PC-3 (cell line): ENCODE data around the gene CHST11. TPM values are rescaled to one million over a fixed set of nuclear protein-coding genes. Genes with fewer than 3 reads are reported as not detected.

Experiments
- ATAC-seq: fragments of 200-7000 bp; cut with Tn5 transposase; 2 replicates; pipeline ENCODE4 v1.9.1; 2020; ENCODE audit warnings: mild to moderate bottlenecking, moderate library complexity
- BruUV-seq: library from RNA; stranded (reverse); fragments of 400-500 nt; replicated peaks from 2 replicates; lab custom pipeline; 2021; lab: Mats Ljungman, UMichigan
- CTCF ChIA-PET: fragments of 300-600 bp; sonication (Branson Sonifier 250); formaldehyde crosslinking; loops from one replicate; lab custom pipeline; 2022; ENCODE audit warnings: antibody characterized with exemption; lab: Charles Lee
- POLR2A ChIA-PET: fragments of 300-600 bp; sonication (Branson Sonifier 250); formaldehyde crosslinking; loops from one replicate; lab custom pipeline; 2022; ENCODE audit warnings: antibody characterized with exemption; ENCODE audit not compliant: unreplicated experiment; lab: Charles Lee
- DNase-seq: peaks from one replicate; pipeline ENCODE4 v3.0.0-alpha.2; 2015
- H2AFZ ChIP-seq: fragments of 300-600 bp; sonication (generic); 2 replicates; pipeline ENCODE4 v1.6.0; 2016; ENCODE audit warnings: antibody characterized with exemption, low read length
- H3F3A ChIP-seq: fragments of 300-600 bp; sonication (generic); one replicate; pipeline ENCODE4 v1.6.0; 2017; ENCODE audit warnings: antibody characterized with exemption, low read length, control low read depth, mild to moderate bottlenecking; ENCODE audit not compliant: unreplicated experiment
- H3K27ac ChIP-seq: fragments of 300-600 bp; sonication (generic); 2 replicates; pipeline ENCODE4 v1.5.1; 2016; ENCODE audit warnings: mild to moderate bottlenecking, low read length
- H3K27me3 ChIP-seq: fragments of 300-600 bp; sonication (generic); 2 replicates; pipeline ENCODE4 v1.6.1; 2016; ENCODE audit warnings: low read length, mixed read lengths
- H3K36me3 ChIP-seq: fragments of 300-600 bp; sonication (generic); 2 replicates; pipeline ENCODE4 v1.6.1; 2016; ENCODE audit warnings: low read depth, mixed run types, low read length, mixed read lengths
- H3K4me1 ChIP-seq: fragments of 300-600 bp; sonication (generic); 2 replicates; pipeline ENCODE4 v1.5.1; 2016; ENCODE audit warnings: low read length; ENCODE audit not compliant: insufficient read depth
- H3K4me2 ChIP-seq: fragments of 300-600 bp; sonication (generic); 2 replicates; pipeline ENCODE4 v1.6.0; 2016; ENCODE audit warnings: low read length
- H3K4me3 ChIP-seq: fragments of 300-600 bp; sonication (generic); 2 replicates; pipeline ENCODE4 v1.5.1; 2016; ENCODE audit warnings: mild to moderate bottlenecking, low read length, mixed read lengths
- H3K79me2 ChIP-seq: fragments of 300-600 bp; sonication (generic); 2 replicates; pipeline ENCODE4 v1.6.1; 2017; ENCODE audit warnings: low read length, mixed read lengths
- H3K9ac ChIP-seq: fragments of 300-600 bp; sonication (generic); 2 replicates; pipeline ENCODE4 v1.6.0; 2016; ENCODE audit warnings: mild to moderate bottlenecking, low read length
- H3K9me2 ChIP-seq: fragments of 300-600 bp; sonication (generic); replicated peaks from 2 replicates; pipeline ENCODE4 v1.6.1; 2016; ENCODE audit warnings: mixed run types, low read length, mixed read lengths
- H3K9me3 ChIP-seq: fragments of 300-600 bp; sonication (generic); 2 replicates; pipeline ENCODE4 v1.6.1; 2016; ENCODE audit warnings: low read length, mixed read lengths
- H4K20me1 ChIP-seq: fragments of 300-600 bp; sonication (generic); 2 replicates; pipeline ENCODE4 v1.6.1; 2016; ENCODE audit warnings: low read length, mixed read lengths
- EZH2 ChIP-seq: fragments of 300-600 bp; sonication (generic); IDR thresholded peaks from one replicate; pipeline ENCODE4 v1.6.1; 2017; ENCODE audit warnings: antibody characterized with exemption, mild to moderate bottlenecking, low read length; ENCODE audit not compliant: unreplicated experiment
- EZH2phosphoT487 ChIP-seq: fragments of 300-600 bp; sonication (generic); IDR thresholded peaks from 2 replicates; pipeline ENCODE4 v1.6.1; 2018; ENCODE audit warnings: mild to moderate bottlenecking, antibody characterized with exemption, low read length, borderline replicate concordance
- intact Hi-C: fragments of 100-400 bp; cut with micrococcal nuclease; formaldehyde crosslinking; loops from 2 replicates; pipeline ENCODE4 v1.9.0; 2023
- total RNA-seq: library from RNA; depleted of rRNA; stranded (reverse); fragments of >200 nt; gene quantifications from 2 replicates; pipeline ENCODE4 v1.2.3, GENCODE V29; 2014
- TF ChIP-seq, protein P1 (sequence below): fragments of 300-600 bp; sonication (generic); conservative IDR thresholded peaks from 2 replicates; pipeline ENCODE4 v1.5.1; 2017; ENCODE audit warnings: antibody characterized with exemption, low read depth, mild to moderate bottlenecking, low read length

Gene CHST11
- total RNA-seq, 1 experiment from 2014 or later: 53.5 TPM

- Histone ChIP-seq H3K27ac (no peak overlapping the region), H3K4me1 (no peaks in the 10 kb centered on the region), H4K20me1 (no peaks in the 10 kb centered on the region), H3K9me2 (no peaks in the 10 kb centered on the region), H3K36me3 (no peaks in the 10 kb centered on the region), H3K4me3 (no peak overlapping the region), H3K9ac (no peak overlapping the region), H3K4me2 (no peak overlapping the region), H2AFZ (no peak overlapping the region), H3F3A (no peaks in the 10 kb centered on the region), H3K27me3 (no peaks in the 10 kb centered on the region), H3K9me3 (no peaks in the 10 kb centered on the region), H3K79me2 (no peaks in the 10 kb centered on the region)
- POLR2A ChIA-PET: no interaction called here
- no TSS peak for BruUV-seq
- TF ChIP-seq EZH2phosphoT487 (no peak), EZH2 (no peak)
- TF ChIP-seq, protein P1, sequence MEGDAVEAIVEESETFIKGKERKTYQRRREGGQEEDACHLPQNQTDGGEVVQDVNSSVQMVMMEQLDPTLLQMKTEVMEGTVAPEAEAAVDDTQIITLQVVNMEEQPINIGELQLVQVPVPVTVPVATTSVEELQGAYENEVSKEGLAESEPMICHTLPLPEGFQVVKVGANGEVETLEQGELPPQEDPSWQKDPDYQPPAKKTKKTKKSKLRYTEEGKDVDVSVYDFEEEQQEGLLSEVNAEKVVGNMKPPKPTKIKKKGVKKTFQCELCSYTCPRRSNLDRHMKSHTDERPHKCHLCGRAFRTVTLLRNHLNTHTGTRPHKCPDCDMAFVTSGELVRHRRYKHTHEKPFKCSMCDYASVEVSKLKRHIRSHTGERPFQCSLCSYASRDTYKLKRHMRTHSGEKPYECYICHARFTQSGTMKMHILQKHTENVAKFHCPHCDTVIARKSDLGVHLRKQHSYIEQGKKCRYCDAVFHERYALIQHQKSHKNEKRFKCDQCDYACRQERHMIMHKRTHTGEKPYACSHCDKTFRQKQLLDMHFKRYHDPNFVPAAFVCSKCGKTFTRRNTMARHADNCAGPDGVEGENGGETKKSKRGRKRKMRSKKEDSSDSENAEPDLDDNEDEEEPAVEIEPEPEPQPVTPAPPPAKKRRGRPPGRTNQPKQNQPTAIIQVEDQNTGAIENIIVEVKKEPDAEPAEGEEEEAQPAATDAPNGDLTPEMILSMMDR: no peak
- intact Hi-C loops: no loop called here
- CTCF ChIA-PET: no interaction called here
- DNase-seq (no peak), ATAC-seq (no peak)
Measured at GRCh38 chr12:104750061-104750460, 293.3 kb downstream of the CHST11 start.

GRCh38 chr12:104751120-104751519, 294.4 kb downstream of the CHST11 start:
- H3K9me2 ChIP-seq: no peaks in the 10 kb centered on the region
- H3F3A ChIP-seq: no peaks in the 10 kb centered on the region
- TF ChIP-seq, protein P1: no peak
- TF ChIP-seq EZH2phosphoT487: no peak
- TF ChIP-seq EZH2: no peak
- no peak overlapping the region for H3K27ac ChIP-seq
- CTCF ChIA-PET: no interaction called here
- no peak overlapping the region for H3K4me3 ChIP-seq
- H3K79me2 ChIP-seq: no peaks in the 10 kb centered on the region
- intact Hi-C loops: no loop called here
- no TSS peak for BruUV-seq
- POLR2A ChIA-PET: no interaction called here
- ATAC-seq (no peak), DNase-seq (no peak)
- H3K27me3 ChIP-seq: no peaks in the 10 kb centered on the region
- no peaks in the 10 kb centered on the region for H3K9me3 ChIP-seq
- no peak overlapping the region for H3K4me2 ChIP-seq
- H3K4me1 ChIP-seq: no peaks in the 10 kb centered on the region
- H3K9ac ChIP-seq: no peak overlapping the region
- H3K36me3 ChIP-seq: no peaks in the 10 kb centered on the region
- no peak overlapping the region for H2AFZ ChIP-seq
- no peaks in the 10 kb centered on the region for H4K20me1 ChIP-seq

DNA sequence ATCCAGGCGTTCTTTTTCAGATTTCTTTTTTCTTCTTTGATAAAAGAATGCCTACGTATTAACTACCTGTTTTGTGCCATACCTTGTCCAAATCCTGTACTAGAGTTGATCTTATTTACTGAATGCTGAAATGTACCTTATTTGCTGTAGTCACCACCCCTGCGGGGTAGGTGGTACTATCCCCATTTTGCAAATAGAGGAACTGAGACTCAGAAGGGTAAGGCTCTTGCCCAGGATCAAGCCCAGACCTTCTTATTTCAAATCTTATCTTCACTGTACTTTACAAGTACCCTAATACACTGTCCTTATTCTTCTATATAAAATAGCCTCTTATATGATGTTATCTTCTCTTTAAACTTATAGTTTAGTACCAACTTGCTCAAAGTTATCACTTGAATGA, 294.8 kb downstream of the CHST11 start:
- H3K27me3 ChIP-seq: no peaks in the 10 kb centered on the region
- no peak for TF ChIP-seq EZH2phosphoT487
- TF ChIP-seq, protein P1: no peak
- no peak for TF ChIP-seq EZH2
- H3K9ac ChIP-seq: no peak overlapping the region
- H3K27ac ChIP-seq: no peak overlapping the region
- H3F3A ChIP-seq: no peaks in the 10 kb centered on the region
- H3K79me2 ChIP-seq: no peaks in the 10 kb centered on the region
- H3K36me3 ChIP-seq: no peaks in the 10 kb centered on the region
- intact Hi-C loops: no loop called here
- H3K4me3 ChIP-seq: no peak overlapping the region
- no TSS peak for BruUV-seq
- ATAC-seq (no peak), DNase-seq (no peak)
- ChIA-PET POLR2A (no interaction called here), CTCF (no interaction called here)
- no peaks in the 10 kb centered on the region for H3K4me1 ChIP-seq
- H3K9me2 ChIP-seq: no peaks in the 10 kb centered on the region
- H2AFZ ChIP-seq: no peak overlapping the region
- H3K9me3 ChIP-seq: no peaks in the 10 kb centered on the region
- H4K20me1 ChIP-seq: no peaks in the 10 kb centered on the region
- no peak overlapping the region for H3K4me2 ChIP-seq
